Naive thymus-derived CD8-positive, alpha-beta T cell (primary cell): Measurements from ENCODE around the gene STAT5B. TPM values are rescaled to one million over a fixed set of nuclear protein-coding genes. Genes with fewer than 3 reads are reported as not detected.
"Not testable (repeated sequence)": the region's sequence is repeated elsewhere in the genome, so short reads cannot be mapped to it uniquely, and the experiment has no call there.

Experiments used
- ATAC-seq, 2 donors: fragments of 150-1000 bp; cut with Tn5 transposase in 1 of 2; sonication (Bioruptor Pico), chemical (Tn5 transposase) in 1 of 2; 1 replicate in 1 of 2; 2 replicates in 1 of 2; pipeline ENCODE4 v1.10.0; 2021; ENCODE audit warnings: mild to moderate bottlenecking in 2 of 2, moderate library complexity in 2 of 2
- POLR2A ChIA-PET: fragments of 350-600 bp; sonication (Branson Sonifier 250); formaldehyde crosslinking; loops from one replicate; lab custom pipeline; 2021; ENCODE audit warnings: antibody characterized with exemption; lab: Charles Lee
- DNase-seq, 10 donors: peaks; one replicate each; pipeline versions ENCODE4 v3.0.0 to v3.0.0-alpha.2; 2020 to 2022
- H3K27ac Mint-ChIP-seq, 10 donors: one replicate each; pipeline ENCODE4 v1.8.0; 2020 to 2022; ENCODE audit warnings: mild to moderate bottlenecking in 10 of 10, mixed read lengths in 10 of 10, moderate library complexity in 4 of 10, inconsistent platforms in 1 of 10
- H3K27me3 Mint-ChIP-seq, 5 donors: one replicate each; pipeline ENCODE4 v1.8.0; 2021 to 2022; ENCODE audit warnings: mixed read lengths in 5 of 5
- H3K36me3 Mint-ChIP-seq, 3 donors: one replicate each; pipeline ENCODE4 v1.8.0; 2020 to 2022; ENCODE audit warnings: mixed read lengths in 3 of 3, mild to moderate bottlenecking in 2 of 3, inconsistent platforms in 1 of 3
- H3K4me1 Mint-ChIP-seq, 4 donors: one replicate each; pipeline ENCODE4 v1.8.0; 2021 to 2022; ENCODE audit warnings: mixed read lengths in 4 of 4
- H3K4me3 Mint-ChIP-seq, 10 donors: one replicate each; pipeline ENCODE4 v1.8.0; 2020 to 2022; ENCODE audit warnings: mild to moderate bottlenecking in 10 of 10, mixed read lengths in 10 of 10, moderate library complexity in 6 of 10, inconsistent platforms in 1 of 10
- H3K9me3 Mint-ChIP-seq, 9 donors: one replicate each; pipeline ENCODE4 v1.8.0; 2020 to 2022; ENCODE audit warnings: mixed read lengths in 9 of 9, mild to moderate bottlenecking in 3 of 9, inconsistent platforms in 1 of 9, moderate library complexity in 1 of 9
- polyA plus RNA-seq, 3 donors: library from polyadenylated mRNA; unstranded; fragments of 300-500 nt; fragmentation: Illumina TruSeq; gene quantifications; one replicate each; pipeline ENCODE4 v1.2.3, GENCODE V29; 2021
- total RNA-seq, 8 experiments: library from RNA in 2 of 8; stranded (reverse) in 2 of 8; gene quantifications; one replicate each; pipeline ENCODE4 v1.2.3 and lab custom pipeline; 2021 to 2026

STAT5B gene
- total and polyA plus RNA-seq, 5 experiments from 2014 or later, result 66.3 to 149 (median 94.0) TPM

GRCh38 chr17:42305543-42306384, 29.6 kb upstream of the STAT5B start:
- Mint-ChIP-seq H3K36me3 (peaks cover 0 to 93% (median 28%) of the 10 kb centered on the region in 3 donors), H3K27ac (peak overlapping the region; percentile 68 to 92 (median 87)), H3K9me3 (no peaks in the 10 kb centered on the region), H3K27me3 (no peaks in the 10 kb centered on the region), H3K4me3 (peak overlapping the region in 7 of 10 donors; percentile 18 to 79 (median 67)), H3K4me1 (peaks cover 8 to 39% (median 28%) of the 10 kb centered on the region in 4 donors)
- DNase-seq (peak in 3 of 10 donors; percentile 21 to 49 (median 47)), ATAC-seq (peak; percentile 57 to 75)
- POLR2A ChIA-PET, result interaction anchor here (0.8 to 1.8 kb wide), 3 partner anchors 10 to 304 kb away, joined by 3 to 6 read pairs (median 4); partner anchors contain the start of genes RETREG3 and TUBG1

- Mint-ChIP-seq H3K4me3 (peak overlapping the region in 1 of 10 donors; percentile 13), H3K36me3 (peaks cover 0 to 87% (median 25%) of the 10 kb centered on the region in 3 donors), H3K27ac (peak overlapping the region in 6 of 10 donors; percentile 6 to 88 (median 40)), H3K4me1 (peaks cover 4 to 32% (median 22%) of the 10 kb centered on the region in 4 donors)
- H3K27me3 Mint-ChIP-seq, H3K9me3 Mint-ChIP-seq, ATAC-seq, DNase-seq: not testable (repeated sequence)
- POLR2A ChIA-PET, result interaction anchor here (1.3 to 1.9 kb wide), 3 partner anchors 8 to 13 kb away, joined by 3 to 8 read pairs (median 6); no protein-coding TSS in a partner anchor
These were observed 28.8 kb upstream of the STAT5B start for GRCh38 chr17:42305031-42305330.

GRCh38 chr17:42304187-42305030, 28.2 kb upstream of the STAT5B start:
- Mint-ChIP-seq H3K27me3 (no peaks in the 10 kb centered on the region), H3K27ac (peak overlapping the region; percentile 11 to 88 (median 52)), H3K9me3 (no peaks in the 10 kb centered on the region), H3K4me1 (peaks cover 4 to 27% (median 19%) of the 10 kb centered on the region in 4 donors), H3K36me3 (peaks cover 0 to 84% (median 25%) of the 10 kb centered on the region in 3 donors), H3K4me3 (peak overlapping the region in 2 of 10 donors; percentile 13 to 15)
- no peak for DNase-seq
- POLR2A ChIA-PET, result interaction anchor here (1.3 to 1.9 kb wide), 2 partner anchors 9 kb away, joined by 3 to 8 read pairs; no protein-coding TSS in a partner anchor
- ATAC-seq, result no peak

- H3K9me3 Mint-ChIP-seq, result no peaks in the 10 kb centered on the region
- no peaks in the 10 kb centered on the region for H3K27me3 Mint-ChIP-seq
- DNase-seq, result no peak
- POLR2A ChIA-PET, result interaction anchor here (0.6 to 1.9 kb wide), 5 partner anchors 10 to 53 kb away, joined by 3 to 8 read pairs (median 4); no protein-coding TSS in a partner anchor
- H3K4me1 Mint-ChIP-seq, result peaks cover 4 to 27% (median 17%) of the 10 kb centered on the region in 4 donors
- no peak for ATAC-seq
- peaks cover 0 to 85% (median 25%) of the 10 kb centered on the region in 3 donors for H3K36me3 Mint-ChIP-seq
- no peak overlapping the region for H3K4me3 Mint-ChIP-seq
- peak overlapping the region in 8 of 10 donors; percentile 55 to 85 (median 68) for H3K27ac Mint-ChIP-seq
These were observed 27.5 kb upstream of the STAT5B start for GRCh38 chr17:42303694-42304093.

GRCh38 chr17:42301022-42301421, 24.8 kb upstream of the STAT5B start:
- POLR2A ChIA-PET, result interaction anchor here (0.5 to 1.3 kb wide), 3 partner anchors 12 to 63 kb away, joined by 3 to 4 read pairs (median 3); no protein-coding TSS in a partner anchor
- DNase-seq (no peak), ATAC-seq (no peak)
- no peak overlapping the region for H3K4me3 Mint-ChIP-seq
- H3K27me3 Mint-ChIP-seq, result no peaks in the 10 kb centered on the region
- no peaks in the 10 kb centered on the region for H3K9me3 Mint-ChIP-seq
- peaks cover 0 to 82% (median 17%) of the 10 kb centered on the region in 3 donors for H3K36me3 Mint-ChIP-seq
- H3K4me1 Mint-ChIP-seq, result peaks cover 3 to 18% (median 14%) of the 10 kb centered on the region in 4 donors
- peak overlapping the region in 3 of 10 donors; percentile 35 to 70 (median 37) for H3K27ac Mint-ChIP-seq

- not testable (repeated sequence) for ATAC-seq, H3K27ac Mint-ChIP-seq, DNase-seq, H3K4me3 Mint-ChIP-seq, H3K27me3 Mint-ChIP-seq, H3K9me3 Mint-ChIP-seq
- peaks cover 0 to 86% (median 14%) of the 10 kb centered on the region in 3 donors for H3K36me3 Mint-ChIP-seq
- peaks cover 0 to 17% (median 13%) of the 10 kb centered on the region in 4 donors for H3K4me1 Mint-ChIP-seq
- POLR2A ChIA-PET, result interaction anchor here (0.9 to 1.0 kb wide), 2 partner anchors 11 to 13 kb away, joined by 3 read pairs; no protein-coding TSS in a partner anchor
These were observed 23.7 kb upstream of the STAT5B start for GRCh38 chr17:42299913-42300312.

GRCh38 chr17:42299361-42299760, 23.2 kb upstream of the STAT5B start:
- H3K4me1 Mint-ChIP-seq, result peaks cover 0 to 14% (median 9%) of the 10 kb centered on the region in 4 donors
- H3K36me3 Mint-ChIP-seq, result peaks cover 0 to 86% (median 11%) of the 10 kb centered on the region in 3 donors
- not testable (repeated sequence) for H3K27ac Mint-ChIP-seq, ATAC-seq, DNase-seq, H3K27me3 Mint-ChIP-seq, H3K9me3 Mint-ChIP-seq, H3K4me3 Mint-ChIP-seq
- POLR2A ChIA-PET, result interaction anchor here (1.0 kb wide), 1 partner anchor 10 kb away, joined by 3 read pairs; no protein-coding TSS in a partner anchor

GRCh38 chr17:42297775-42298174, 21.6 kb upstream of the STAT5B start:
- H3K4me3 Mint-ChIP-seq, DNase-seq, H3K27me3 Mint-ChIP-seq, ATAC-seq, H3K9me3 Mint-ChIP-seq: not testable (repeated sequence)
- POLR2A ChIA-PET, result interaction anchor here (0.6 kb wide), 1 partner anchor 17 kb away, joined by 3 read pairs; no protein-coding TSS in a partner anchor
- Mint-ChIP-seq H3K27ac (peak overlapping the region in 2 of 10 donors; percentile 15 to 50), H3K36me3 (peaks cover 0 to 82% (median 10%) of the 10 kb centered on the region in 3 donors), H3K4me1 (peaks cover 1 to 19% (median 10%) of the 10 kb centered on the region in 4 donors)

GRCh38 chr17:42296012-42296411, 19.8 kb upstream of the STAT5B start:
- Mint-ChIP-seq H3K27ac (peak overlapping the region in 2 of 10 donors; percentile 40 to 62), H3K36me3 (peaks cover 0 to 82% (median 6%) of the 10 kb centered on the region in 3 donors), H3K4me1 (peaks cover 7 to 22% (median 15%) of the 10 kb centered on the region in 4 donors), H3K4me3 (no peak overlapping the region), H3K27me3 (no peaks in the 10 kb centered on the region), H3K9me3 (no peaks in the 10 kb centered on the region)
- DNase-seq (no peak), ATAC-seq (no peak)
- POLR2A ChIA-PET, result interaction anchor here (0.9 kb wide), 1 partner anchor 9 kb away, joined by 3 read pairs; no protein-coding TSS in a partner anchor

- peaks cover 19 to 34% (median 25%) of the 10 kb centered on the region in 4 donors for H3K4me1 Mint-ChIP-seq
- ATAC-seq, result no peak
- no peak overlapping the region for H3K4me3 Mint-ChIP-seq
- H3K27ac Mint-ChIP-seq, result peak overlapping the region in 6 of 10 donors; percentile 37 to 80 (median 59)
- peaks cover 0 to 90% (median 3%) of the 10 kb centered on the region in 3 donors for H3K36me3 Mint-ChIP-seq
- no peak for DNase-seq
- no peaks in the 10 kb centered on the region for H3K9me3 Mint-ChIP-seq
- no peaks in the 10 kb centered on the region for H3K27me3 Mint-ChIP-seq
- POLR2A ChIA-PET, result interaction anchor here (0.5 to 1.7 kb wide), 5 partner anchors 7 to 46 kb away, joined by 3 to 4 read pairs (median 3); no protein-coding TSS in a partner anchor
These were observed 18.5 kb upstream of the STAT5B start for GRCh38 chr17:42294469-42295398.

GRCh38 chr17:42291129-42291528, 14.9 kb upstream of the STAT5B start:
- no peaks in the 10 kb centered on the region for H3K9me3 Mint-ChIP-seq
- ATAC-seq, result no peak

More at GRCh38 chr17:42291129-42291528, 14.9 kb upstream of the STAT5B start:
- DNase-seq, result no peak
- Mint-ChIP-seq H3K36me3 (peaks cover 0 to 58% (median 3%) of the 10 kb centered on the region in 3 donors), H3K27me3 (no peaks in the 10 kb centered on the region), H3K4me3 (peak overlapping the region in 1 of 10 donors; percentile 29), H3K4me1 (peaks cover 37 to 58% (median 50%) of the 10 kb centered on the region in 4 donors), H3K27ac (peak overlapping the region in 8 of 10 donors; percentile 15 to 98 (median 94))
- POLR2A ChIA-PET, result interaction anchor here (1.1 to 4.9 kb wide), 4 partner anchors 14 to 107 kb away, joined by 3 to 62 read pairs (median 5); no protein-coding TSS in a partner anchor
